Osteocyte (in vitro differentiated cells): ENCODE measurements around the gene CCDC88C. TPM values are rescaled to one million over a fixed set of nuclear protein-coding genes. Genes with fewer than 3 reads are reported as not detected.

Experiments
- DNase-seq: peaks from one replicate; pipeline ENCODE4 v3.0.0; 2021; ENCODE audit warnings: mixed read lengths; ENCODE audit not compliant: unreplicated experiment; ENCODE audit errors: extremely low spot score
- H3K27ac Mint-ChIP-seq: one replicate; pipeline ENCODE4 v1.8.0; 2021; ENCODE audit warnings: mild to moderate bottlenecking, mixed read lengths; ENCODE audit not compliant: unreplicated experiment
- H3K27me3 Mint-ChIP-seq: one replicate; pipeline ENCODE4 v1.8.0; 2021; ENCODE audit warnings: mixed read lengths; ENCODE audit not compliant: unreplicated experiment
- H3K36me3 Mint-ChIP-seq: one replicate; pipeline ENCODE4 v1.8.0; 2021; ENCODE audit warnings: mixed read lengths; ENCODE audit not compliant: unreplicated experiment
- H3K4me1 Mint-ChIP-seq: one replicate; pipeline ENCODE4 v1.8.0; 2021; ENCODE audit warnings: mixed read lengths; ENCODE audit not compliant: unreplicated experiment
- H3K4me3 Mint-ChIP-seq: one replicate; pipeline ENCODE4 v1.8.0; 2021; ENCODE audit warnings: mild to moderate bottlenecking, moderate library complexity, mixed read lengths; ENCODE audit not compliant: unreplicated experiment
- H3K9me3 Mint-ChIP-seq: one replicate; pipeline ENCODE4 v1.8.0; 2021; ENCODE audit warnings: mixed read lengths; ENCODE audit not compliant: unreplicated experiment
- long read RNA-seq: library from polyadenylated mRNA; unstranded; transcript quantifications from one replicate; pipeline ENCODE4 v2.0.0, GENCODE V29; 2021
- total RNA-seq: library from RNA; stranded (reverse); gene quantifications from 2 replicates; pipeline ENCODE4 v1.2.1, GENCODE V29; 2021
- TF ChIP-seq, protein P1 (sequence below): fragments of 200-600 bp; sonication (generic); IDR thresholded peaks from 2 replicates; pipeline ENCODE4 v1.5.0; 2021; ENCODE audit warnings: antibody characterized with exemption, mild to moderate bottlenecking, moderate library complexity

CCDC88C gene, protein sequence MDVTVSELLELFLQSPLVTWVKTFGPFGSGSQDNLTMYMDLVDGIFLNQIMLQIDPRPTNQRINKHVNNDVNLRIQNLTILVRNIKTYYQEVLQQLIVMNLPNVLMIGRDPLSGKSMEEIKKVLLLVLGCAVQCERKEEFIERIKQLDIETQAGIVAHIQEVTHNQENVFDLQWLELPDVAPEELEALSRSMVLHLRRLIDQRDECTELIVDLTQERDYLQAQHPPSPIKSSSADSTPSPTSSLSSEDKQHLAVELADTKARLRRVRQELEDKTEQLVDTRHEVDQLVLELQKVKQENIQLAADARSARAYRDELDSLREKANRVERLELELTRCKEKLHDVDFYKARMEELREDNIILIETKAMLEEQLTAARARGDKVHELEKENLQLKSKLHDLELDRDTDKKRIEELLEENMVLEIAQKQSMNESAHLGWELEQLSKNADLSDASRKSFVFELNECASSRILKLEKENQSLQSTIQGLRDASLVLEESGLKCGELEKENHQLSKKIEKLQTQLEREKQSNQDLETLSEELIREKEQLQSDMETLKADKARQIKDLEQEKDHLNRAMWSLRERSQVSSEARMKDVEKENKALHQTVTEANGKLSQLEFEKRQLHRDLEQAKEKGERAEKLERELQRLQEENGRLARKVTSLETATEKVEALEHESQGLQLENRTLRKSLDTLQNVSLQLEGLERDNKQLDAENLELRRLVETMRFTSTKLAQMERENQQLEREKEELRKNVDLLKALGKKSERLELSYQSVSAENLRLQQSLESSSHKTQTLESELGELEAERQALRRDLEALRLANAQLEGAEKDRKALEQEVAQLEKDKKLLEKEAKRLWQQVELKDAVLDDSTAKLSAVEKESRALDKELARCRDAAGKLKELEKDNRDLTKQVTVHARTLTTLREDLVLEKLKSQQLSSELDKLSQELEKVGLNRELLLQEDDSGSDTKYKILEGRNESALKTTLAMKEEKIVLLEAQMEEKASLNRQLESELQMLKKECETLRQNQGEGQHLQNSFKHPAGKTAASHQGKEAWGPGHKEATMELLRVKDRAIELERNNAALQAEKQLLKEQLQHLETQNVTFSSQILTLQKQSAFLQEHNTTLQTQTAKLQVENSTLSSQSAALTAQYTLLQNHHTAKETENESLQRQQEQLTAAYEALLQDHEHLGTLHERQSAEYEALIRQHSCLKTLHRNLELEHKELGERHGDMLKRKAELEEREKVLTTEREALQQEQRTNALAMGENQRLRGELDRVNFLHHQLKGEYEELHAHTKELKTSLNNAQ (N-terminal part only)
- 1.1 and 1.4 TPM in 2 replicates for total RNA-seq
- long read RNA-seq = 0 reads

DNA sequence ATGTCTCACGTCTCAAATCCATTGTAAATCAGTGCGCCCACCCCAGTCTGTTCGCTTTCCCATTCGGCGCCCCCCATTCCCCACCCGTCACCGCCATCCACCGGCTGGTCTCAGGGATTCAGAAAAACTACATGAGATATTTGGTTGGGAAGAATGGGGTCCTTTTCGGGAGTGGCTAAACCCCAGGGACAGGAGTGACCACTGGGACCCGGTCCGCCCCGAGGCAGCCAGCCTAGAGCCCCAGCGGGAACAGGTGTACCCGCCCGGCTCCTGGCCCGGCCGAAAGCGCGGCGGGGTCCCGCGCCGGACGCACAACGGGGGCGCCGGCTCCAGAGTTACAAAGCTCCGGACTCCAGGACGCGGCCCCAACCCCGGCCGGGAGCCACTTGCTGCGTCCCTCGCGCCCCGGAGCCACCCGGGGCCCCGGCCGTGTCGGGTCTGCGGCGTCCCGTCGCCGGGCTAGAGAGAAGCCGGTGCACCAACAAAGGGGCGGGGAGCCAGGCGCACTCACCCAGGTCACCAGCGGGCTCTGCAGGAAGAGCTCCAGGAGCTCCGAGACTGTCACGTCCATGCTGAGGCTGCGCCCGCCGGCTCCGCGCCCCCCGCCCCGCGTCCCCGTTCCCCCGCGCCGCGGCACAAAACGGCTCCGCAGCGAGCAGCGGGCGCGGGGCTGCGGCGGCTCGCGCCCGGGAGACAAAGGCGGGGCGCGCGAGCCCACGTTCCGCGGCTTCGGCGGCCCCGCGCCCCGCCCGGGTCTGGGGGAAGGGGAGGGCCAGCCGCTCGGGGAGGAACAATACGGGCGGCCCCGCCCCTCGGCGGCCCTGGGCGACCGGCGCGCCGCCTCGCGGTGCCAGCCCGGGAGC lies at the start of gene CCDC88C:
Gene CCDC88C, minus strand, starts transcription at position 701 of the 863 bp plus-strand sequence. Its CDS starts 130 bp downstream, at position 571.
- peaks cover 24% of the 10 kb centered on the region for H3K4me1 Mint-ChIP-seq
- H3K36me3 Mint-ChIP-seq = no peaks in the 10 kb centered on the region
- H3K4me3 Mint-ChIP-seq = peak within 1 kb of the TSS; percentile 57
- no peaks in the 10 kb centered on the region for H3K9me3 Mint-ChIP-seq
- DNase-seq = no peak
- peaks cover 22% of the 10 kb centered on the region for H3K27me3 Mint-ChIP-seq
- TF ChIP-seq, protein P1, sequence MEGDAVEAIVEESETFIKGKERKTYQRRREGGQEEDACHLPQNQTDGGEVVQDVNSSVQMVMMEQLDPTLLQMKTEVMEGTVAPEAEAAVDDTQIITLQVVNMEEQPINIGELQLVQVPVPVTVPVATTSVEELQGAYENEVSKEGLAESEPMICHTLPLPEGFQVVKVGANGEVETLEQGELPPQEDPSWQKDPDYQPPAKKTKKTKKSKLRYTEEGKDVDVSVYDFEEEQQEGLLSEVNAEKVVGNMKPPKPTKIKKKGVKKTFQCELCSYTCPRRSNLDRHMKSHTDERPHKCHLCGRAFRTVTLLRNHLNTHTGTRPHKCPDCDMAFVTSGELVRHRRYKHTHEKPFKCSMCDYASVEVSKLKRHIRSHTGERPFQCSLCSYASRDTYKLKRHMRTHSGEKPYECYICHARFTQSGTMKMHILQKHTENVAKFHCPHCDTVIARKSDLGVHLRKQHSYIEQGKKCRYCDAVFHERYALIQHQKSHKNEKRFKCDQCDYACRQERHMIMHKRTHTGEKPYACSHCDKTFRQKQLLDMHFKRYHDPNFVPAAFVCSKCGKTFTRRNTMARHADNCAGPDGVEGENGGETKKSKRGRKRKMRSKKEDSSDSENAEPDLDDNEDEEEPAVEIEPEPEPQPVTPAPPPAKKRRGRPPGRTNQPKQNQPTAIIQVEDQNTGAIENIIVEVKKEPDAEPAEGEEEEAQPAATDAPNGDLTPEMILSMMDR = no peak
- H3K27ac Mint-ChIP-seq = no peak within 1 kb of the TSS

DNA sequence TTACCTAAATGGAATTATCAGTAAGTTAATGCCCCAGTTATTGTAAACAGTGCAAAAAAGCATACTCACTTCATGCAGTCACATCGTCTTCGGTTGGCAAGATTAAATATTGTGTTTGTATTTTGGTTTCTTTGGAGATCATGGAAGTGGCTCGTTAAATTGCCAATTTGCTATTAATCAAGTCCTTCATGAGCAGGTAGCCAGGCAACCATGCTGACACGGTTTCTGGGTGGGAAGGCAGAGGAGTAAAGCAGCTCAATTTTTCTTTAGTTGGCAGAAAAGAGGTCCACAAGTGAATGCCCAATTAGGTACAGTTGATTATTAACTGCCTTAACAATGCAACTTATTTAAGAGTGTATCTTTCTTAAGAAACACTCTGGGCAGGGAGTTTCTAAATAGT lies 48.6 kb upstream of the CCDC88C start:
- TF ChIP-seq, protein P1 = no peak
- Mint-ChIP-seq H3K27me3 (no peaks in the 10 kb centered on the region), H3K4me3 (no peak overlapping the region), H3K9me3 (no peaks in the 10 kb centered on the region), H3K36me3 (peaks cover 62% of the 10 kb centered on the region), H3K4me1 (no peaks in the 10 kb centered on the region), H3K27ac (no peak overlapping the region)
- no peak for DNase-seq

DNA sequence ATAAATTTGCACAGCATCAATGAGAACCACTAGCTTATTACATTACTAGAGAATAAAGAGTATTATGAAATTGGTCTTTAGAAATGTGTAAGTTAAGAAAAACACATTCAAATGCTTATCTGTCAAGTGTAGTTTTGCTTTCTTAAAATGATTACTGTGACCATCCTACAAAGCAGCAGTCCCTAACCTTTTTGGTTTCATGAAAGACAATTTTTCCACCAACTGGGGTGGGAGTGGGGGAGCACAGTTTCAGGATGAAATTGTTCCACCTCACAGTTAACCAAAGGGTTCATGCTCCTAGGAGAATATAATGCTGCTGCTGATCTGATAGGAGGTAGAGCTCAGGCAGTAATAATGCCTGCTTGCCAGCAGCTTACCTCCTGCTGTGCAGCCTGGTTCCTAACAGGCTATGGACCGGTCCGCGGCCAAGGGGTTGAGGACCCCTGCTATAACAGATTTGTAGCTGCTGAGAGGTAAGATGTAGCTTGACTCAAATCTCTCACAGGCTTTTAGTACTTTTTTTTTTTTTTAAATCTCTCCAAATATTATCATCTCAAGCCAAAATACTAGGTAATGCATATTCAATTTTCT lies 47.1 kb upstream of the CCDC88C start:
- Mint-ChIP-seq H3K36me3 (peaks cover 57% of the 10 kb centered on the region), H3K4me1 (no peaks in the 10 kb centered on the region), H3K27ac (no peak overlapping the region), H3K9me3 (no peaks in the 10 kb centered on the region), H3K27me3 (no peaks in the 10 kb centered on the region), H3K4me3 (no peak overlapping the region)
- DNase-seq = no peak
- TF ChIP-seq, protein P1 = no peak

DNA sequence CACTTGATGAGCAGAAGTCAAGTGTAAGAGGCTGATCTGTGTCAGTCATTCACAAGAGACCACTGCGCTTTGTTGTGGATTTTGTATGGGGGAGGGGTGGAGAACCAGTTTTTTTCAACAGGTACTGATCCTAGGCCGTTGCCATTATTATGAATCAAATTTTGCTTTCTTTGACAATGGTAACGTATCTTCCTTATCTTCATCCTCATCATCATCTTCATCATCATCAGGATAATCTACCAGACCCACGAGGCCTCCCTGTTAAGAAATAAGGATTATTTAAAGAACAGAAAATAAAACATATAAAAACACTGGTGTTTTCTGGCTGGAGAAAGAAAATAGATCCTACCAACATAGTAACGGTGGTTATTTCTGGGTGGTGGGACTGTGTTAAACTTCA lies 41.0 kb upstream of the CCDC88C start:
- H3K9me3 Mint-ChIP-seq = no peaks in the 10 kb centered on the region
- TF ChIP-seq, protein P1 = no peak
- peaks cover 58% of the 10 kb centered on the region for H3K36me3 Mint-ChIP-seq
- no peak overlapping the region for H3K27ac Mint-ChIP-seq
- no peaks in the 10 kb centered on the region for H3K4me1 Mint-ChIP-seq
- DNase-seq = no peak
- H3K27me3 Mint-ChIP-seq = no peaks in the 10 kb centered on the region
- H3K4me3 Mint-ChIP-seq = no peak overlapping the region
